HL-60/S4 treated with phorbol 12-myristate 13-acetate at 8.2 ng/mL for 4 days and 3 days (cell line): ENCODE results near the gene RASSF7.

Experiments used
- in situ Hi-C: fragments of 300-500 bp; cut with MboI; formaldehyde crosslinking; loops from 2 replicates; pipeline ENCODE4 v1.15.0; 2022; ENCODE audit warnings: low sequenced_read_pairs

RASSF7 gene

GRCh38 chr11:607971-608659 lies 47.3 kb downstream of the RASSF7 start:
- in situ Hi-C loops = no loop called here

- in situ Hi-C loops = no loop called here
Measured at GRCh38 chr11:608791-609251, 48.1 kb downstream of the RASSF7 start.

GRCh38 chr11:609341-609811 lies 48.6 kb downstream of the RASSF7 start:
- in situ Hi-C loops = no loop called here

GRCh38 chr11:610146-610801 lies 49.5 kb downstream of the RASSF7 start:
- in situ Hi-C loops = no loop called here

- in situ Hi-C loops = no loop called here
Measured at GRCh38 chr11:611001-611996, 50.5 kb downstream of the RASSF7 start.

- in situ Hi-C loops = no loop called here
Measured at GRCh38 chr11:612201-612960, 51.6 kb downstream of the RASSF7 start.

- in situ Hi-C loops = no loop called here
Measured at GRCh38 chr11:612961-613300, 52.2 kb downstream of the RASSF7 start.

GRCh38 chr11:613369-613968 lies 52.7 kb downstream of the RASSF7 start:
- in situ Hi-C loops = no loop called here
